NCI-H524 (cell line): ENCODE results near the gene PPIC.

Source experiments
- DNase-seq, 2 experiments: peaks; one replicate each; lab custom pipeline; 2025; lab: John Stamatoyannopoulos, UW

The PPIC gene

DNA sequence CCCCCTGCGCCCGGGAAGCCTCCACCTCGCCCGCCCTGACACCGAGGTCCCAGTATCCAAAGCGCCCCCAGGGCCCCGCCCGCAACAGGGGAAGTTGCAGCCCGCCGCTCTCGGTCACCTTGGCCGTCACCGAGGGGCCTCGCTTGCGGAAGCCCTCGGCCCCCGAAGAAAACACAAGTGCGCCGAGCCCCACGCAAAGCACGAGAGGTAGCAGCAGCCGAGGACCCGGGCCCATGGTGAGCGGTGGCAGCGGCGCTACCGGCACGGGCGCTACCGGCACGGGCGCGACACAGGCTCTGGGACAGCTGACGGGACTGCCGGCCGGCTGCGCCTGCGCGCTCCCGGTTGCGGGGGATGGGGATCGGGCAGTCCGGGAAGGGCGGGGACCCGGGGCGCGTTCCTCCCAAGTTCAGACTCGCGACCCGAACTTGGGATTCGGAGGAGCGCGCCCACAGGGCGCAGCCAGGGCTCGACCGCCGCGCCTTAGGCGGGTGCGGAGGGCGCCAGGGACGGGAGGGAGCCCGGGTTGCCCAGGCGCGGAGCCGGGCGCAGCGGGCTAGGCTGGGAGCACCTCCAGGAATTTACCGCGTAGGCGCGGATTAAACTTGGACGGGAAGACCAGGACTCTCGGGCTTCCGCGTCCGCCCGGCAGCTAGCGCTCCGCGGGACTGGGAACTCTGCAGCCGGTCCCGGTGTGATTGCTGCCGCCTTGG is at the start of gene PPIC:
Gene PPIC, minus strand, starts transcription at position 335 of the 713 bp plus-strand sequence. Its CDS starts 100 bp downstream, at position 235.
- DNase-seq = peak; percentile 36 to 68

DNA sequence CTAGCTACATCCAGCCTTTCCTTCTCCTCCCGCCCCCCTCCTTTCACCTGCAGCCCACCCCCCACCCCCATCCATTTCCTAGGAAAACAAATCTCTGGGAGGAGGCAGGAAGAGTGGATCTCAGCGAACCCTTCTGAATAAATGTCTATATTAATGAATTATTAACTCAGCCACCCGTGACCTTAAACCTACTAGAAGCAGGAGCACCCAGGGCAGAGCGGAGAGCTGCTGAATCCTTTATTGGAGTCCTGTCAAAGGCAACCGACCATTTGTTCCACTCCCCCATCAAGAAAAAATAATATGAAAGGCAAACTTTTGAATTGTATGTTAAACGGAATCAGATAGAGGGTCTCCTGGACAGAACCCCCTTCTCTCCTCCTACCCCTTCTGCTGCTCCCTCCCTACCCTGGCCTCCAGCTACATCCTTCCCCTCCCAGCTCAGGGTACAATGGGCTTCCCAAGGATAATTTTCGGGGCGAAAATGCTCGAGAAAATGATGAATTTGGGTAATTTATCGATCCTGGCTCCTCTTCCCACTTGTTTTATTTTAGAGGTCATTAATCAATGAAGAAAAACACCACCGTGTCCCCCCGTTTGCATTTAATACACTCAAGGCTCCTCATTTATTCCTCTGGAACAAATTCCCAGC is 49.2 kb upstream of the PPIC start:
- no peak for DNase-seq

DNA sequence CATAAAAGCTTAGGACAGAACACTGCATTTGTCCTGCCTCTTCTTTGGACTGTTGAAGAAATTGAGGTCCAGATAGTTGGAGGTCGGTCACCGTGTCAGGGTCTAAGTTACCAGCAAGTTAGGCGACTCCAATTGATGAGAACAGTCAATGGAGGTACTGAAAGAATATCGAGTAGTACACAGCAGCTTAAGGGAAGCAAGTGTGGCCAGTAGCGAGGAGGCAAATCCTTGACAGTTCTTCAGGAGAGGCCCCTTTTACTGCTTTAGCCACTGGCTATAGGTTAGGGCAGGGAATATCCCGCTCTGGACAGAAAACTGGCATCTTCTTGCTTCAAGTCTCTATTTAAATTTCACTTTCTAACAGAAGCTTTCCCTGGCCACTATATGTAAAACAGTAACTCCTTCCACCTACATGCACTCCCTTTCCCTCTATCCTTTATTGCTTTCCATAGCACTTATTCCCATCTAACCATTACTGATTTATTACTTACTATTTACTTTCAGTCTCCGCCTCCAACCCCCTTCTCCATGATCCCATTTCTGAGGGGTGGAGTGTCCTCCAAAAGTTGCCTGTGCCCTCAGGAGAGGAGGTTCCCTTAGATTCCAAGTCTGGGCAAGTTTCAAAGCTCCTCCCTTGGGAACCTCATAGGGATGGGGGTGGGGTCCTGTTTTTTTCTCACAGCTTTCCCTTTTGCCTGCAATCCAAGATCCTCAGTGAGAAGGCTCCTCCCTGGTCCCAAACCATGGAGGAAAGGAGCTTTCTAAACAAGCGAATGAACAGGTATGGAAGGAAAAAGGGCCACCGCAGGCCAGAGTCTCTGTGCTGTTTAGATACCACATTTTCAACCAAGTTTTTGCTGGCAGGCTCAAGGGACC is 48.4 kb upstream of the PPIC start:
- no peak for DNase-seq

DNA sequence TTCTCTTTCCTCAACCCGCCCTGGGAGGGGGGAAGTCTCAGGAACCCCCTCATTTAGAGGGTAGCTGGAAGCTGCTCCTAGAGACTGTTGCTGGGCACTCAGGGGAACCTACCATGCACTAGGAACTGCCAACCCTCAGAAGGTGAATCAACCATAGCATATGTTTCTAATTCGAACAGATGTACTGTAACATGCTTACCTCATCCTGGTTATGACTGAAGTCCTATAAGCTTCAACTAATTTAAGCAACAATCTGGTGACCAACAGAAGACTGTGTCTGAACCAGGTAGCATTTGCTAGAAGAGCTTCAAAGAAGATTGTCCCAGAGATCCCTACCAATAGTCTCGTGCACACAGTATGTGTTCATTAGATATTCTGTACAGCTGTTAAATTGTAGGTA is 46.8 kb upstream of the PPIC start:
- peak; percentile 35 to 88 for DNase-seq

DNA sequence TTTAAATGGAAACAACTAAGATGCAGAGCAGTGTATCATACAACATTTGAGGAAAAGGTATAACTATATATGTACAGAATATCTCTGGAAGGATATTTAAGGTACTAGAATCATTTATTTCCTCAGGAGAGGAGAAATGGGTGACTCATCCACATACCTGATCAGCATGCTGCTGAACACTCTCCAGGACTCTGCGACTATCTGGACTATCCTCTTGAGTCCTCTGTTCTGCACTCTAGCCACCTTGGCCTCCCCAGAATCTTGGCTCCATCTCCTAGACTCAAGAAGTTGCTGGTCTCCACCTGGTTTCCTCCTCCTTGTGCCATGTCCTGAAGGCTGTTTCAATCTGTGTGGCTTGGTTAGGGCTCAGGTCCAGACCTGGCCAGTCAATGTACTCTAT is 43.7 kb upstream of the PPIC start:
- DNase-seq = no peak

DNA sequence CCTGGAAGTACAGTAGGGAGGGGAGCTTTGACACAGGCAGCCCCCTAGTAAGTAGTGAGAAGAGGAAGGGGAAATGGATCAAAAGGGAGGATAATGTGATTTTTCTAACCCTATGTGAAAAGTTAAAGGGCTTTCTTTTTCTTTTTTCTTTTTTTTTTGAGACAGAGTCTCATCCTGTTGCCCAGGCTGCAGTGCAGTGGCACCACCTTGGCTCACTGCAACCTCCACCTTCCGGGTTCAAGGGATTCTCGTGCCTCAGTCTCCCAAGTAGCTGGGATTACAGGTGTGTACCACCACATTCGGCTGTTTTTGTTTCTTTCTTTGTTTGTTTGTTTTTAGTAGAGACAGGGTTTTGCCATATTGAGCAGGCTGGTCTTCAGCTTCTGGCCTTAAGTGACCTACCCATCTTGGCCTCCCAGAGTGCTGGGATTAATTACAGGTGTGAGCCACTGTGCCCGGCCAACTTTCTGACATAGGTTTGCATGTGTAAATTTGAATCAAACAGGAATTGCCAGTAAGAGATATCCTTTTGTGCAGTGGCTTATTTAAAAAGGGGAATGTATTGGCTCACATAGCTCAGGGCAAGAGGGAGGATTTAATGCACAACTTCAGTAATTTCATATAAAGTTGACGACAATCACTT is 39.1 kb upstream of the PPIC start:
- no peak for DNase-seq

DNA sequence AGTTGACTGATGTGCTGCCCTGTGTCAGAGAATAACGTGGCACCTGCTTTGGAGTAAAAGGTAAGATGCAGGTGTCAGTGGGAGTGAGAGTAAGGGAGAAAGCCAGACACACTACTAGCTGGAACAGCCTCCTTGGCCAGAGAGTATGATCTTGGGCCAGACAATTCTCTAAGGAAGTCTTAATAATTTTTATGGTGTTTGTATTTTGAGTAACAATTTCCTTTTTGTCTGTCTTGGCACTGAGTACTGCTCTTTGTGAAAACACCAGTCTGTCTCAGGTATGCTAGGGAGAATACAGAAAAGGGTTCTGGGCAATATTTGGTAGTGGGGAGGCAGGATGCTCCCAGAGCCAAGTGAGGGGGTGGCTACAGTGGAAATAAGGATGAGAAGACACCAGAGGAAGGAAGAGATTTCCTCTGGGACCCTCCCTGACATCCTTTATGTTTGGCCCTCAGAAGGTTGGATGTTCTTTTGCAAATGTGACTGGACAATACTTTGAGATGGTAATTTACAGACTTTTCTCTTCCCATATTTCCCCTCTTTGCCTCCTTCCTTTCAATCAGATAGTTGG is 31.9 kb upstream of the PPIC start:
- no peak for DNase-seq

DNA sequence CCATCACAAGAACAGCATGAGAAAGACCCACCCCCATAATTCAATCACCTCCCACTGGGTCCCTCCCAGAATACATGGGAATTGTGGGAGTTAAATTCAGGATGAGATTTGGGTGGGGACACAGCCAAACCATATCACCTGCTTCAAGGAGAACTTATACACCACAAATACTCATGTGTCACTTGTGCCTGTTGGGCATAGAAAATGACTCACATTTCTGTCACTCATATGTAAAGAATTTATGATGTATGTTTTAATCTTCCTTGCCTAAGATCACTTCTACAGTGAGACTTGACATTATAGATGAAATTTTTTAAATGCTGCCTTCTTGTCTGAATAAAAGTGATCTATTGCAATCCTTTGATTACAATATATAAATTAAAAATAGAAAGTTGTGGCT is 29.5 kb upstream of the PPIC start:
- no peak for DNase-seq

DNA sequence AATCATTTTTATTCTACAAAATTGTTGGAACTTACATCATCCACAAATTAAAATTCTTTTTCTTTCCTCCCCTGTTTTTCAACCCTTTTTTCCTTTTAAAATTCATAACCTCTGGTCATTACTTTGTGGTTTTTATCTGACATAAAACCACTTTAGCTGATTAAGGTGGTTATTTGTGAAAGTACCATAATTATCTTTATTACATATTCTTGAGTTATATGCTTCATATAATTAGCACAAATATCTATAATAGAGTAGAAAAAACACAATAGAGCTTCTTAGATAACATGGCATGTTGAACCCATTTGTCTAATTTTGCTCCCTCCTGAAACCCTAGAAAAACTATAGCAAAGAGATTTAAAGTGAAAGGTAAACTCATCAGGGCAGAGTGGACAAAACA is 22.9 kb upstream of the PPIC start:
- no peak for DNase-seq

DNA sequence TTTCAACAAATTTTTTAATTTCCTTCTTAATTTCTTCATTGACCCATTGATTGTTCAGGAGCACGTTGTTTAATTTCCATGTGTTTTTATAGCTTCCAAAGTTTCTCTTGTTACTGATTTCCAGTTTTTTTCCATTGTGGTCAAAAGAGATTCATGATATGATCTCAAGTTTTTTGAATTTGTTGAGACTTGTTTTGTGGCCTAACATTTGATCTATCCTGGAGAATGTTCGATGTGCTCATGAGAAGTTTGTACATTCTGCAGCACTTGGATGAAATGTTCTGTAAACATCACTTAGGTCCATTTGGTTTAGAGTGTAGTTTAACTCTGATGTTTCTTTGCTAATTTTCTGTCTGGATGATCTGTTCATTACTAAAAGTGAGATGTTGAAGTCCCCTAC is 14.7 kb upstream of the PPIC start:
- DNase-seq = no peak

DNA sequence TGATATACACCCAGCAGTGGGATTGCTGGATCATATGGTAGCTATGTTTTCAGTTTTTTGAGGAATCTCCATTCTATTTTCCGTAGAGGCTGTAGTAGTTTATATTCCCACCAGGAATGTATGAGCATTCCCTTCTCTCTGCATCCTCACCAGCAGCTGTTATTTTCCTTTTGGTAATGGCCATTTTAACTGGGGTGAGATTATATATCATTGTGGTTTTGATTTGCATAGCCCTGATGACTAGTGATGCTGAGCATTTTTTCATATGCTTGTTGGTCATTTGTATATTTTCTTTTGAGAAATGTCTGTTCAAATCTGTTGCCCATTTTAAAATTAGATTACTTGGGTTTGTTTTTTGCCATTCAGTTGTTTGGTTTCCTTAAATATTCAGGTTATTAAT is 11.2 kb upstream of the PPIC start:
- no peak for DNase-seq

DNA sequence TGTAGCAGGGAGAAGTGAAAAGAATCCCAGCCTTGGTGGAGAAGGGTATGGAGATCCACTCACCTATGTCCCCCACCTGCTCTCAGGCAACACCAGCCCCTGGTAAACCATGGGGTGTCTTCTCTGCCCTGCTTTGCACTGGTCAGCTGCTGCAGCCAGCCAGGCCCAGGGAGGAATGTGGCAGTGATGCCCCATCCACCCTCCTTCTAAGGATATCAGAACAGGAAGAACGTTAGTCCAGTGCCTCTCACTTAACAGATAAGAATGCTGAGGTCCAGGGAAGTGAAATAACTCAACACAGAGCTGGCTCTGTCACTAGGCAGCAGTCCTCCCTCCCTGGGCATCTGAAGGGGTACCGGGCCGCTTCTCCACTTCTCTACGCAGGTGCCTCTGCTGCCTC is 9.7 kb upstream of the PPIC start:
- no peak for DNase-seq

DNA sequence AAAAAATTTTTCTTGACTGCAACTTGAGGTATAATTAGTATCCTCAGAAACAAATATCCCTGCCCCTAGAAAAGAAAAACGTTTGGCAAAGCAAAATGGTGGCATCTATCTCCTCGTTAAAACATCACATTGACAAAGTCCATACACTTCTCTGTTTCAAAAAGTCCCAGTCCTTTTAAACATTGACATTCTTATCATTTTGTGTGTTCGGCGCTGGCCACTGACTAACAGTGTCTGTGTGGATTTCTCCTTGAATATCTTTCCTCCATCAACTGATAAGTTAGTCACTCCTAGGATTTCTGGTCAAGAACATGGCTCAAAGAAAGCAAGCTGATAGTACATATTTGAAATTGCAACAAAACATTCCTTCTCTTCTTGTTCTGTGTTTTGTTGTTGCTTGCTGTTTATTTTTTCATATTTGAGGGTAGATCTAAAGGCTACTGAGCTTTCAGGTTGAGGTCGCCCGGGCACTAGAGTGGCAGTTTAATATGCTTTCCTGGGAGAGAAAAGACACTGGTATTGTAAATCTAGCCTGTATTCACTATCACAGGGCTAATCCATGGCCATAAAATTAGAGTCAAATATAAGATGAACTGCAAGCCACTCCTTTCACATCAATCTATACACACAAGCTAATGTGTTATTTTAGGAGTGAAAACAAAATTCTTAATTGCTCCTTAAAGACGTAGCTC is 8.5 kb upstream of the PPIC start:
- DNase-seq = no peak

DNA sequence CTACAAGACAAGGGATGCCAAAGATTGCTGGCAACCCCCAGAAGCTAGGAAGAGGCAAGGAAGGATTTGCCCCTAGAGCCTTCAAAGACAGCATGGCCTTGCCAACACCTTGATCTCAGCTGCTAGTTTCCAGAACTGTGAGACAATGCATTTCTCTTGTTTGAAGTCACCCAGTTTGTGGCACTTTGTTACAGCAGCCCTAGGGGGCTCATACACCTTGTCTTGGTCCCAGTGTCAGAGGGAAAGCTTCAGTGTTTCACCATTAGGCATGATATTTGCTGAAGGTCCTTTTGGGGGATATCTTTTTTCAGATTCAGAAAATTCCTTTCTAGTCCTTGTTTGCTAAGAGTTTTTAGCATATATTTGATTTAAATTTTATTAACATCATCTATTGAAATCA is 3.1 kb upstream of the PPIC start:
- DNase-seq = no peak

DNA sequence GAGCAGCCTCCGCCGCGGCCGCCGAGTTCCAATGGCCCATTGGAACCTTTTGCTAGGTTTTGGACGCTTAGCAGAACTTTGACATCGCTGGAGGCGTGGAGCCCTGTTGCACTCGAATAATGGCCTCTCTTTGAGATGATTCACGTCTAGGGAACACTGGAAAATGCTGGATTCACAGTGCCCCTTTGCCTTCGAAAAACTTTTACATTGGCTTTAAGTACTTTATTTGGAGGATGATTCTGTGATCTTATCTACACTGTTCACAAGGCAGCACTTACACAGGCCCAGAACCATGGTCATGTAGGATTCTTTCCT is 536 bp upstream of the PPIC start:
- DNase-seq = no peak

DNA sequence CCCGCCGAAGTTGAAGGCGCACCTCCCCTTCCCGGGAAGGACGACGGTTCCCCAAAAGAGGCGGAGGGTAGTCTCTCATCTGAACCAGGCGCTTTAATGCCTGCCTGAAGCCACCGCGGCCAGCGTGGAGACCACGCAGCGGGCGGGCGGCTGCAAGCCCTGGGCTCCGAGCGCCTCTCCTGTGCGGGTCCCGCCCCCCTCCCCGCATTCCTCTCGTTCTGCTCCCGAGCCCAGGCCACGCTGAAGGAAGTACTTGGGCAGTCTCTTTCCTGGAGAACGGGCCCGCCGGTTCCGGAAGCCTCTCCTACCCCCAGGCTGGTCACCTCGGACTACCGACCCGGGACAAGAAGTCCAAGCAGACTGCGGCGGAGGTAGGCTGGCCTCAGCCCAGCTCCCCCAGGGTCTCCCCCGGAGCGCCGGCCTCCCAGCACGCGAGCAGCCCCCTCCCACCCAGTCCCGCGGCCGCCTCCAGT is 571 bp downstream of the PPIC start:
- DNase-seq = peak; percentile 18 to 33

DNA sequence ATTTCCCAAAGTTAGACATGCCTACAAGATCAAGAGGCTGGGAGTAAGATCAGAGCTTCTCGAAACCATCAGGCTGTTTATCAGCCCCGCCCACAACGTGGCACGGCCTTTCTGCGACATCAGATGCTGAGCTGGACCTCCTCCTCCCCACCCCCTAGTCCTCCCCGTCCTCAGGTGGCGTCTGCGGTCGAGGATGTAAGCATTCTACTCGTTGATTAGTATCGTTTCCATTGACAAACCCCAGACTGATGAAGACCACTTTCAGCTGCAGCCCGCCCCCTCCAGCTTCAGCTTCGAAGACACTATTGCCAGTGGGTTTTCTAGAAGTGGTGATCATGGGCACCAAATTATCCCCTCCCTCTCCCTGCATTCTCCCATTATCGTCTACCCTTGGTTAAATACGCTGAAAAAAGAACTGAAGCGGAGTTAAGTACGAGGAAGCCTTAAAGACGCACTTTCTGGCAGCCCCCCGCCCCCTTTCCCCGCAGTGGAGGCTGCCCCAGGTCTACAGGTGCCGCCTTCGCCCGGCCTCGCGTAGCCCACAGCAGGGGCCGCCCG is 1.1 kb downstream of the PPIC start:
- peak; percentile 5 to 48 for DNase-seq

DNA sequence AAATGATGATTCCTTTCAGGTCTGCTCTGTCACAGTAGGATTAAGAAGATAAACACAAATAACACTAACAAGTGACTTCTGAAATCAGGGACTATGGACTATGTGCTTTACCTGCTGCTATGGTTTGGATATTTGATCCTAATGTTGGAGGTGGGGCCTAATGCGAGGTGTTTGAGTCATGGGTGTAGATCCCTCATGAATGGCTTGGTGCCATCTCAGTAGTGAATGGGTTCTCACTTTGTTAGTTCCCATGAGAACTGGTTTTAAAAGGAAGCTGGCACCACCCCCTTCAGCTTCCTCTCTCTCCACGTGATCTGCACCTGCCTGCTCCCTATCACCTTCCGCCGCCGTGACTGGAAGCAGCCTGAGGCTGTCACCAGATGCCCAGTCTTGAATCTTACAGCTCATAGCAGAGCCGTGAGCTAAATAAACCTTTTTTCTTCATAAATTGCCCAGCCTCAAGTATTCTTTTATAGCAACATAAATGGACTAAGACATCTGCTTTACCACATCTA is 3.3 kb downstream of the PPIC start:
- no peak for DNase-seq

DNA sequence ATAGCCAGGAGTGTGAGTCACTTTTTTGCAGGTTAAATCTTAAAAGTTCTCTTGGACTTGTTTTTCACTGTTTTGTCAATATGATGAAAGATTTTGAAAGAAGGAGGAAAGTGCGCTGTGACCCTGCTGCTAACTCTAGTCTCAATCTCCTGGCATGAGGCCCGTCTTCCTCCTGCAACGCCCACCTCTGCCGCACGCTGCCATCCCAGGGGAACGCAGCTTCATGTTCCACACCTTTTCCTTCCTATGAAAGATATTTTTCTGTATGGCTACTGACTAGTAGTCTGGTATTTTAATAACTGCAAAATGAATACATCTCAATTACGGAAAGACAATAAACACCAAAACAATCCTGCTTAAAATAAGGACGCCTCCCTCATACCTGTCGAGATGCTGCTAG is 8.3 kb downstream of the PPIC start:
- DNase-seq = no peak

DNA sequence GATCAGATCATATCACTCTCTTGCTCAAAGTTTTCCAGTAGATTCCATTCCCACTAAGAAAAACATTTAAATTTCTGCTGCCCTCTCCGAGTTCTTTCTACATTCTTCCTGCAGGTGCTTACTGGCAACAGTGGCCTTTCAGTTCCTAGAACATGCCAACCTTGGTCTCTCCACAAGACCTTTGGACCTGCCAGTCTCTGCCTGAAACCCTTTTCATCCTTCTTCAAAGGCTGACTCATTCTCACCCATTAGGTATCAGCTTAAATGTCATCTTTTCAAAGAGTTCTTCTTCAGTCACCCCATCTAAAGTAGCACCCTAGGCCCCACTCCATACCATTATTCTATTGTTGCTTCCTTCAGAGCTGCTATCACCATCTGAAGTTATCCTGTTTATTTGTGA is 21.8 kb downstream of the PPIC start:
- no peak for DNase-seq

DNA sequence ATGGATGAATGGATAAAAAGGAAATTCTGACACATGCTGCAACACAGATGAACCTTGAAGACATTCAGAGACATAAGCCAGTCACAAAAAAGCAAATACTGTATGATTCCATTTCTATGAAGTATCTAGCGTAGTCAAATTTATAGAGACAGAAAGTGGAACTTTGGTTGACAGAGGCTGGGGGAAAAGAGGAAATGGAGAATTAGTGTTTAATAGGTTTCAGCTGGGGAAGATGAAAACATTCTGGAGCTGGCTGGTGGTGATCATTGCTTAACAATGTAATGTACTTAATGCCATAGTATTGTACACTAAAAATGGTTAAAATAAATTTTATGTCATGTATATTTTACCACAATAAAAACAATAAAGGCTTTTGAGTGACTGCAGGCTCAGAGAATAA is 24.2 kb downstream of the PPIC start:
- no peak for DNase-seq
